GM19035 (cell line): ENCODE results near the gene ACCS.

Experiments
- ATAC-seq: cut with Tn5 transposase; IDR thresholded peaks from one replicate; pipeline ENCODE4 v1.9.1; 2021; ENCODE audit not compliant: unreplicated experiment

The ACCS gene

GRCh38 chr11:44037658-44037998, 28.4 kb upstream of the ACCS start:
- ATAC-seq, result no peak

GRCh38 chr11:44043157-44043556, 22.9 kb upstream of the ACCS start:
- no peak for ATAC-seq

- no peak for ATAC-seq
Observed at GRCh38 chr11:44046182-44046581, 19.9 kb upstream of the ACCS start.

GRCh38 chr11:44047298-44047697, 18.8 kb upstream of the ACCS start:
- no peak for ATAC-seq

- no peak for ATAC-seq
Observed at GRCh38 chr11:44047931-44048431, 18.1 kb upstream of the ACCS start, which contains the start of gene ACCSL. ACCSL (plus strand) TSS chr11:44047981; CDS start chr11:44048037, 56 bp downstream.

- no peak for ATAC-seq
Observed at GRCh38 chr11:44049832-44050231, 16.2 kb upstream of the ACCS start.

GRCh38 chr11:44051171-44051570, 14.9 kb upstream of the ACCS start:
- ATAC-seq, result no peak

GRCh38 chr11:44057340-44057739, 8.7 kb upstream of the ACCS start:
- ATAC-seq, result no peak

GRCh38 chr11:44058275-44058674, 7.8 kb upstream of the ACCS start:
- no peak for ATAC-seq

GRCh38 chr11:44065161-44065661, 859 bp upstream of the ACCS start:
- ATAC-seq, result no peak

- ATAC-seq, result no peak
Observed at GRCh38 chr11:44066732-44067141, 667 bp downstream of the ACCS start.

GRCh38 chr11:44067266-44067665, 1.2 kb downstream of the ACCS start:
- no peak for ATAC-seq

GRCh38 chr11:44068180-44068579, 2.1 kb downstream of the ACCS start:
- ATAC-seq, result no peak

GRCh38 chr11:44071157-44071556, 5.1 kb downstream of the ACCS start:
- ATAC-seq, result no peak

GRCh38 chr11:44072757-44073658, 6.9 kb downstream of the ACCS start:
- no peak for ATAC-seq

- no peak for ATAC-seq
Observed at GRCh38 chr11:44078794-44079193, 12.7 kb downstream of the ACCS start.

GRCh38 chr11:44079376-44079775, 13.3 kb downstream of the ACCS start:
- ATAC-seq, result no peak

- ATAC-seq, result no peak
Observed at GRCh38 chr11:44080951-44081350, 14.9 kb downstream of the ACCS start.

- no peak for ATAC-seq
Observed at GRCh38 chr11:44082645-44083044, 16.6 kb downstream of the ACCS start.

GRCh38 chr11:44083433-44083832, 17.4 kb downstream of the ACCS start:
- ATAC-seq, result no peak

- no peak for ATAC-seq
Observed at GRCh38 chr11:44083906-44084305, 17.8 kb downstream of the ACCS start.

- ATAC-seq, result no peak
Observed at GRCh38 chr11:44085330-44085729, 19.3 kb downstream of the ACCS start.
